ENCODE results near the gene ZBTB7C.

The ZBTB7C gene

GRCh38 chr18:48300463-48300961, 108.7 kb downstream of the ZBTB7C start:
- Histone ChIP-seq H3K27ac (ENCODE audit: low read depth, low read length) (no peak overlapping the region), H3K27me3 (ENCODE audit: low read length) (no peaks in the 10 kb centered on the region), H3K79me2 (ENCODE audit: insufficient read depth, low read length) (no peaks in the 10 kb centered on the region), H3K36me3 (ENCODE audit: low read length) (no peaks in the 10 kb centered on the region), H3K9me2 (replicated peaks; ENCODE audit: insufficient read depth, low read length) (no peaks in the 10 kb centered on the region), H3F3A (ENCODE audit: insufficient read depth) (no peaks in the 10 kb centered on the region), H2AFZ (ENCODE audit: low read depth, low read length, severe bottlenecking) (peak overlapping the region; percentile 29), H4K20me1 (ENCODE audit: low read depth, low read length) (no peaks in the 10 kb centered on the region), H3K4me2 (ENCODE audit: low read depth, low read length, poor library complexity, severe bottlenecking) (peak overlapping the region; percentile 7), H3K9me3 (ENCODE audit: insufficient read depth, low read length) (no peaks in the 10 kb centered on the region), H3K4me3 (ENCODE audit: insufficient read depth, low read length, poor library complexity, severe bottlenecking) (no peak overlapping the region), H3K9ac (ENCODE audit: low read length) (no peak overlapping the region)
- TF ChIP-seq EZH2phosphoT487 (conservative IDR thresholded peaks at IDR 0.05; ENCODE audit: low read length) (no peak), CTCF (IDR thresholded peaks at IDR 0.05; ENCODE audit: insufficient read depth, low read length, poor library complexity, severe bottlenecking) (no peak)

DNA sequence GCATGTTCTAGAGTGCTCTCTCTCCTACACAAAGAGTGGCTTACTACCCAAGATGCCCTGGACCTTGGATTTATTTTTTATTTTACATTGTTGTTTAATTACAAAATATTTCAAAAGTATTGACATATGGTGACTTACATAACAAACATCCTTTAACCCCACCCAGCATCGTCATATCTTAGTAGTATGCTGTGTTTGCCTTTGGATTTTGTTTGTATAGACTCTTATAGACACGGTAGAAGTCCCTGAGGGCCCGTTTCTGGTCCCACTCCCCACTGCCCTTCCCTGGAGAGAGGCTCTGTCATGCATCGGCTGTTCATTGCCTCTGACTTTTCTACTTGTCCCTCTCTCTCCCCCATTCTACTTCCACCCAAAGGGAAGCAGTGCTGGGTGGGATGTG, 112.0 kb downstream of the ZBTB7C start:
- Histone ChIP-seq H3F3A (ENCODE audit: insufficient read depth) (no peaks in the 10 kb centered on the region), H3K4me3 (ENCODE audit: insufficient read depth, low read length, poor library complexity, severe bottlenecking) (no peak overlapping the region), H3K36me3 (ENCODE audit: low read length) (no peaks in the 10 kb centered on the region), H3K9me2 (replicated peaks; ENCODE audit: insufficient read depth, low read length) (no peaks in the 10 kb centered on the region), H3K27ac (ENCODE audit: low read depth, low read length) (no peak overlapping the region), H2AFZ (ENCODE audit: low read depth, low read length, severe bottlenecking) (no peak overlapping the region), H3K9ac (ENCODE audit: low read length) (no peak overlapping the region), H3K9me3 (ENCODE audit: insufficient read depth, low read length) (no peaks in the 10 kb centered on the region), H3K4me2 (ENCODE audit: low read depth, low read length, poor library complexity, severe bottlenecking) (no peak overlapping the region), H3K79me2 (ENCODE audit: insufficient read depth, low read length) (no peaks in the 10 kb centered on the region), H3K27me3 (ENCODE audit: low read length) (no peaks in the 10 kb centered on the region), H4K20me1 (ENCODE audit: low read depth, low read length) (no peaks in the 10 kb centered on the region)
- no peak for TF ChIP-seq EZH2phosphoT487 (conservative IDR thresholded peaks at IDR 0.05; ENCODE audit: low read length)
- no peak for TF ChIP-seq CTCF (IDR thresholded peaks at IDR 0.05; ENCODE audit: insufficient read depth, low read length, poor library complexity, severe bottlenecking)

DNA sequence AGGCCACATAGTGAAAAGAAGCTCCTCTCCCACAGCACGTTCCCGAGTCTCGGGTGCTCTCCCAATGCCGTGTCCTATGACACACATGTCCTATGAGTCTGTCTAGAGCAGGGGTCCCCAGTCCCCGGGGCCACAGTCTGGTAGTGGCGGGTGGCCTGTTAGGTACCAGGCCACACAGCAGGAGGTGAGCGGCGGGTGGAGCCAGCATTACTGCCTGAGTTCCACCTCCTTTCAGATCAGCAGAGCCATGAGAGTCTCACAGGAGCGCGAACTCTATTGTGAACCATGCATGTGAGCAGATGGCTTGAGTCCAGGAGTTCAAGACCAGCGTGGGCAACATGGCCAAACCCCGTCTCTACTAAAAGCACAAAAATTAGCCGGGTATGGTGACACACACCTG, 112.6 kb downstream of the ZBTB7C start:
- TF ChIP-seq CTCF (IDR thresholded peaks at IDR 0.05; ENCODE audit: insufficient read depth, low read length, poor library complexity, severe bottlenecking): no peak
- TF ChIP-seq EZH2phosphoT487 (conservative IDR thresholded peaks at IDR 0.05; ENCODE audit: low read length): no peak

More for the DNA sequence above, 112.6 kb downstream of the ZBTB7C start:
- H3K4me3 ChIP-seq (ENCODE audit: insufficient read depth, low read length, poor library complexity, severe bottlenecking): no peak overlapping the region
- H4K20me1 ChIP-seq (ENCODE audit: low read depth, low read length): no peaks in the 10 kb centered on the region
- H3K9me3 ChIP-seq (ENCODE audit: insufficient read depth, low read length): no peaks in the 10 kb centered on the region
- no peak overlapping the region for H3K27ac ChIP-seq (ENCODE audit: low read depth, low read length)
- no peak overlapping the region for H3K9ac ChIP-seq (ENCODE audit: low read length)
- H3K79me2 ChIP-seq (ENCODE audit: insufficient read depth, low read length): no peaks in the 10 kb centered on the region
- no peak overlapping the region for H2AFZ ChIP-seq (ENCODE audit: low read depth, low read length, severe bottlenecking)
- no peaks in the 10 kb centered on the region for H3F3A ChIP-seq (ENCODE audit: insufficient read depth)
- no peaks in the 10 kb centered on the region for H3K36me3 ChIP-seq (ENCODE audit: low read length)
- H3K27me3 ChIP-seq (ENCODE audit: low read length): no peaks in the 10 kb centered on the region
- no peaks in the 10 kb centered on the region for H3K9me2 ChIP-seq (replicated peaks; ENCODE audit: insufficient read depth, low read length)
- no peak overlapping the region for H3K4me2 ChIP-seq (ENCODE audit: low read depth, low read length, poor library complexity, severe bottlenecking)

Measured in SU-DHL-6 (cell line).